GM21381 (cell line): ENCODE measurements around the gene FBXL19.
"Not testable (repeated sequence)": the region's sequence is repeated elsewhere in the genome, so short reads cannot be mapped to it uniquely, and the experiment has no call there.

Experiments
- ATAC-seq: cut with Tn5 transposase; IDR thresholded peaks from one replicate; pipeline ENCODE4 v1.9.1; 2021; ENCODE audit warnings: mild to moderate bottlenecking, moderate library complexity; ENCODE audit not compliant: unreplicated experiment

The FBXL19 gene

GRCh38 chr16:30923554-30924075, at the start of gene FBXL19:
TSS of gene FBXL19 (plus strand) at chr16:30923572. CDS start at chr16:30925755, 2,183 bp downstream.
- ATAC-seq: no peak

- no peak for ATAC-seq
Observed at GRCh38 chr16:30874244-30874820, 49.0 kb upstream of the FBXL19 start.

GRCh38 chr16:30874821-30875717, 48.3 kb upstream of the FBXL19 start:
- peak; percentile 76 for ATAC-seq

- ATAC-seq: no peak
Observed at GRCh38 chr16:30875871-30876801, 47.2 kb upstream of the FBXL19 start.

- no peak for ATAC-seq
Observed at GRCh38 chr16:30876867-30877266, 46.5 kb upstream of the FBXL19 start.

- no peak for ATAC-seq
Observed at GRCh38 chr16:30882429-30883310, 40.7 kb upstream of the FBXL19 start.

- no peak for ATAC-seq
Observed at GRCh38 chr16:30884760-30885159, 38.6 kb upstream of the FBXL19 start.

GRCh38 chr16:30885196-30885595, 38.2 kb upstream of the FBXL19 start:
- no peak for ATAC-seq

- no peak for ATAC-seq
Observed at GRCh38 chr16:30886145-30886544, 37.2 kb upstream of the FBXL19 start.

- no peak for ATAC-seq
Observed at GRCh38 chr16:30887927-30888326, 35.4 kb upstream of the FBXL19 start.

- ATAC-seq: no peak
Observed at GRCh38 chr16:30888856-30889499, 34.4 kb upstream of the FBXL19 start.

- no peak for ATAC-seq
Observed at GRCh38 chr16:30889721-30890120, 33.7 kb upstream of the FBXL19 start.

GRCh38 chr16:30891043-30891823, 32.1 kb upstream of the FBXL19 start:
- not testable (repeated sequence) for ATAC-seq

- ATAC-seq: no peak
Observed at GRCh38 chr16:30892670-30893416, 30.5 kb upstream of the FBXL19 start.

- ATAC-seq: peak; percentile 6
Observed at GRCh38 chr16:30893417-30893743, 30.0 kb upstream of the FBXL19 start.

GRCh38 chr16:30893744-30894539, 29.4 kb upstream of the FBXL19 start, which contains the start of gene BCL7C:
TSS of gene BCL7C (minus strand) at chr16:30894077. CDS start at chr16:30893944, 133 bp downstream.
- ATAC-seq: peak; percentile 70
